ENCODE results near the gene NPHP4.

- TF ChIP-seq CTCF (IDR thresholded peaks at IDR 0.05; ENCODE audit: low read depth, low read length, poor library complexity, severe bottlenecking), result no peak
- TF ChIP-seq EZH2phosphoT487 (IDR thresholded peaks at IDR 0.05; ENCODE audit: borderline replicate concordance, low read length), result no peak
These were observed 45.0 kb downstream of the NPHP4 start for GRCh38 chr1:5947071-5947821.
